Measurements from ENCODE around the gene USP24.

DNA sequence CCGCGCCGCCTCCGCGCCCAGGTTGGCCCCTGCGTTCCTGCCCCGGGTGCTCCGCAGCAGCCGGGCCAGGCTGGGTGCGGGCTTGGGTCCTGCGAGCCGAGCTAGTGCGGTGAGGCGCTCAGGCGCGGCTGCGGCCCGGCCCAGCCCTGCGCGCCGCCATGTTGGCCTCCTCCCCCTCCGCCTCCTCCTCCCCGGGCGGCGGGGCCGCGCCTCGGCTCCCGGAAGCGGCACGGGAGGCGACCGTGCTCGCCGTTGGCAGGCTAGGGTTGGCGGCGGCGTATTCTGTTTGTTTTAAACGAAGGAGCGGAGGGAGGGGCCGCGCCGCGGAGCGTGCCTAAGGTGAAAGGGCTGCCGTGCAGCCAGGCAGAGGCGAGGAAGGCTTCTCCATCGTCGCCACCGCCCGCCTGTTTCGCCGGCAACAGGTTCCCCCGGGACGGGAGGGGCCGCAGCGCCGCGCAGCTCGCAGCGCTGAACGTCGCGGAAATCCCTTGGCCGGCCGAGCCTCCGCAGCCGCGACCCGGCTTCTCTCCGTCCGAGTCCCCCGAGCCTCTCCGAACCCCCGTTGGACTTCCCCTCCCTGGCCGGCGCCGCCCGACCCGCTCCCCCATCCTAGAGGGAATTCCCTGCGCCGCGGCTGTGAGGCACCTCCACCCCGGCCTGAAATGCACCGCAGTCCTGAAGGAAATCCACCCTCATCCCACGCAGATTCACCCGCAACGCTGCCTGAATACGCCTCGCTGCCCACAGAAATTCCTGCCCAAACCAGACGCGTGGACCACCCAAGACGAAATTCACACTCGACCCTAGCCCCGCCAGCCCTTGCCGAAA is at the start of gene USP24:
- TF ChIP-seq, protein P1, sequence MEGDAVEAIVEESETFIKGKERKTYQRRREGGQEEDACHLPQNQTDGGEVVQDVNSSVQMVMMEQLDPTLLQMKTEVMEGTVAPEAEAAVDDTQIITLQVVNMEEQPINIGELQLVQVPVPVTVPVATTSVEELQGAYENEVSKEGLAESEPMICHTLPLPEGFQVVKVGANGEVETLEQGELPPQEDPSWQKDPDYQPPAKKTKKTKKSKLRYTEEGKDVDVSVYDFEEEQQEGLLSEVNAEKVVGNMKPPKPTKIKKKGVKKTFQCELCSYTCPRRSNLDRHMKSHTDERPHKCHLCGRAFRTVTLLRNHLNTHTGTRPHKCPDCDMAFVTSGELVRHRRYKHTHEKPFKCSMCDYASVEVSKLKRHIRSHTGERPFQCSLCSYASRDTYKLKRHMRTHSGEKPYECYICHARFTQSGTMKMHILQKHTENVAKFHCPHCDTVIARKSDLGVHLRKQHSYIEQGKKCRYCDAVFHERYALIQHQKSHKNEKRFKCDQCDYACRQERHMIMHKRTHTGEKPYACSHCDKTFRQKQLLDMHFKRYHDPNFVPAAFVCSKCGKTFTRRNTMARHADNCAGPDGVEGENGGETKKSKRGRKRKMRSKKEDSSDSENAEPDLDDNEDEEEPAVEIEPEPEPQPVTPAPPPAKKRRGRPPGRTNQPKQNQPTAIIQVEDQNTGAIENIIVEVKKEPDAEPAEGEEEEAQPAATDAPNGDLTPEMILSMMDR (IDR thresholded peaks at IDR 0.05) = no peak
- TF ChIP-seq POLR2A (IDR thresholded peaks at IDR 0.05) = no peak
